Measurements from ENCODE around the gene FOXP1.

FOXP1 gene

GRCh38 chr3:71219744-71220638 lies 363.5 kb downstream of the FOXP1 start:
- no peak for TF ChIP-seq L3MBTL2 (conservative IDR thresholded peaks at IDR 0.05)
- no peak for TF ChIP-seq SUZ12 (IDR thresholded peaks at IDR 0.05)
- POLR2A ChIA-PET: no interaction called here
- no peak for DNase-seq (ENCODE audit: extremely low spot score)
- CTCF ChIA-PET: no interaction called here

GRCh38 chr3:71218508-71218907 lies 365.0 kb downstream of the FOXP1 start:
- ChIA-PET CTCF (no interaction called here), POLR2A (no interaction called here)
- DNase-seq (ENCODE audit: extremely low spot score): no peak
- TF ChIP-seq TARDBP (IDR thresholded peaks at IDR 0.05): no peak
- TF ChIP-seq FOXA1 (IDR thresholded peaks at IDR 0.05): no peak
- no peak for TF ChIP-seq FOXM1 (IDR thresholded peaks at IDR 0.05; ENCODE audit: borderline replicate concordance)
- TF ChIP-seq LEF1 (IDR thresholded peaks at IDR 0.05; ENCODE audit: borderline replicate concordance): no peak
- TF ChIP-seq SP1 (IDR thresholded peaks at IDR 0.05): no peak
- TF ChIP-seq ARNT (IDR thresholded peaks at IDR 0.05): no peak
- no peak for TF ChIP-seq FOXK2 (IDR thresholded peaks at IDR 0.05)
- no peak for TF ChIP-seq ELF4 (IDR thresholded peaks at IDR 0.05)
- no peak for TF ChIP-seq NFRKB (IDR thresholded peaks at IDR 0.05)

GRCh38 chr3:71217640-71218222 lies 365.8 kb downstream of the FOXP1 start:
- POLR2A ChIA-PET: no interaction called here
- CTCF ChIA-PET: no interaction called here
- DNase-seq (ENCODE audit: extremely low spot score): no peak
- TF ChIP-seq CTBP1 (IDR thresholded peaks at IDR 0.05; ENCODE audit: borderline replicate concordance): no peak
- TF ChIP-seq PKNOX1 (IDR thresholded peaks at IDR 0.05): no peak
- TF ChIP-seq HDGF (IDR thresholded peaks at IDR 0.05; ENCODE audit: borderline replicate concordance): no peak
- no peak for TF ChIP-seq ZNF384 (IDR thresholded peaks at IDR 0.05)
- no peak for TF ChIP-seq FOXA1 (IDR thresholded peaks at IDR 0.05)
- no peak for TF ChIP-seq NFRKB (IDR thresholded peaks at IDR 0.05)
- no peak for TF ChIP-seq L3MBTL2 (conservative IDR thresholded peaks at IDR 0.05)
- no peak for TF ChIP-seq ELF4 (IDR thresholded peaks at IDR 0.05)
- TF ChIP-seq FOXK2 (IDR thresholded peaks at IDR 0.05): no peak
- no peak for TF ChIP-seq FOXM1 (IDR thresholded peaks at IDR 0.05; ENCODE audit: borderline replicate concordance)

GRCh38 chr3:71215351-71215750 lies 368.2 kb downstream of the FOXP1 start:
- TF ChIP-seq L3MBTL2 (conservative IDR thresholded peaks at IDR 0.05): no peak
- no peak for TF ChIP-seq CTBP1 (IDR thresholded peaks at IDR 0.05; ENCODE audit: borderline replicate concordance)
- no peak for TF ChIP-seq ELF4 (IDR thresholded peaks at IDR 0.05)
- no peak for TF ChIP-seq TARDBP (IDR thresholded peaks at IDR 0.05)
- TF ChIP-seq PKNOX1 (IDR thresholded peaks at IDR 0.05): peak; percentile 15; the same call in 1 of the 2 replicates
- DNase-seq (ENCODE audit: extremely low spot score): no peak
- ChIA-PET POLR2A (no interaction called here), CTCF (no interaction called here)

- no peak for DNase-seq (ENCODE audit: extremely low spot score)
- TF ChIP-seq FOXM1 (IDR thresholded peaks at IDR 0.05; ENCODE audit: borderline replicate concordance) (no peak), ZNF384 (IDR thresholded peaks at IDR 0.05) (no peak), NFRKB (IDR thresholded peaks at IDR 0.05) (no peak), PKNOX1 (IDR thresholded peaks at IDR 0.05) (no peak), HDGF (IDR thresholded peaks at IDR 0.05; ENCODE audit: borderline replicate concordance) (no peak), SP1 (IDR thresholded peaks at IDR 0.05) (no peak), TARDBP (IDR thresholded peaks at IDR 0.05) (no peak), FOXA1 (IDR thresholded peaks at IDR 0.05) (no peak), FOXK2 (IDR thresholded peaks at IDR 0.05) (no peak), L3MBTL2 (conservative IDR thresholded peaks at IDR 0.05) (no peak), CTBP1 (IDR thresholded peaks at IDR 0.05; ENCODE audit: borderline replicate concordance) (no peak), BHLHE40 (IDR thresholded peaks at IDR 0.05; ENCODE audit: borderline replicate concordance) (no peak), SUZ12 (IDR thresholded peaks at IDR 0.05) (no peak), ARNT (IDR thresholded peaks at IDR 0.05) (no peak), LEF1 (IDR thresholded peaks at IDR 0.05; ENCODE audit: borderline replicate concordance) (no peak)
- ChIA-PET CTCF (no interaction called here), POLR2A (no interaction called here)
These were observed 368.7 kb downstream of the FOXP1 start for GRCh38 chr3:71214797-71215196.

GRCh38 chr3:71214016-71214415 lies 369.5 kb downstream of the FOXP1 start:
- TF ChIP-seq ARNT (IDR thresholded peaks at IDR 0.05) (no peak), SP1 (IDR thresholded peaks at IDR 0.05) (no peak), CTBP1 (IDR thresholded peaks at IDR 0.05; ENCODE audit: borderline replicate concordance) (no peak), FOXA1 (IDR thresholded peaks at IDR 0.05) (no peak), ZNF384 (IDR thresholded peaks at IDR 0.05) (no peak), SUZ12 (IDR thresholded peaks at IDR 0.05) (no peak), NFRKB (IDR thresholded peaks at IDR 0.05) (no peak), LEF1 (IDR thresholded peaks at IDR 0.05; ENCODE audit: borderline replicate concordance) (no peak)
- ChIA-PET POLR2A (no interaction called here), CTCF (no interaction called here)
- DNase-seq (ENCODE audit: extremely low spot score): no peak

All from HEK293T (cell line).